LNCAP (cell line): ENCODE data around the gene TMEM87B.

Experiments used
- CTCF ChIP-seq: fragments of 450-650 bp; IDR thresholded peaks from 2 replicates; pipeline ENCODE4 v1.5.1; 2017; ENCODE audit warnings: mild to moderate bottlenecking

TMEM87B gene

GRCh38 chr2:112160283-112161250 lies 105.5 kb downstream of the TMEM87B start:
- no peak for TF ChIP-seq CTCF

GRCh38 chr2:112161431-112162145 lies 106.5 kb downstream of the TMEM87B start:
- TF ChIP-seq CTCF = no peak

- no peak for TF ChIP-seq CTCF
Measured at GRCh38 chr2:112162341-112162740, 107.3 kb downstream of the TMEM87B start.

- TF ChIP-seq CTCF = no peak
Measured at GRCh38 chr2:112162956-112163355, 107.9 kb downstream of the TMEM87B start.

- TF ChIP-seq CTCF = no peak
Measured at GRCh38 chr2:112163541-112163981, 108.5 kb downstream of the TMEM87B start.

GRCh38 chr2:112164876-112165275 lies 109.8 kb downstream of the TMEM87B start:
- no peak for TF ChIP-seq CTCF

- no peak for TF ChIP-seq CTCF
Measured at GRCh38 chr2:112165296-112165695, 110.2 kb downstream of the TMEM87B start.
